Measurements from ENCODE around the gene JMJD4.

- no peak for TF ChIP-seq EZH2 (IDR thresholded peaks at IDR 0.05)
- TF ChIP-seq POLR2AphosphoS5 (IDR thresholded peaks at IDR 0.05; ENCODE audit: borderline replicate concordance, low read depth, low read length): no peak
Measured at GRCh38 chr1:227744668-227745067, 9.6 kb upstream of the JMJD4 start.

All from SK-N-MC (cell line).